KMS-11 (cell line): ENCODE data around the gene ATP13A1.
A peak's percentile ranks its signal among the peaks of the same experiment; 100 is the strongest.

Source experiments
- H2AFZ ChIP-seq: fragments of 200-600 bp; sonication (generic); 2 replicates; pipeline ENCODE4 v1.6.1; 2016; ENCODE audit warnings: antibody characterized with exemption, mixed run types, low read depth
- H3K27ac ChIP-seq: fragments of 200-600 bp; sonication (generic); 2 replicates; pipeline ENCODE4 v1.6.1; 2016; ENCODE audit warnings: mild to moderate bottlenecking, mixed run types
- H3K27me3 ChIP-seq: fragments of 200-600 bp; sonication (generic); 2 replicates; pipeline ENCODE4 v1.6.1; 2017; ENCODE audit warnings: mild to moderate bottlenecking, low read depth, mixed run types, moderate library complexity; ENCODE audit not compliant: insufficient read depth
- H3K36me3 ChIP-seq: fragments of 200-600 bp; sonication (generic); 2 replicates; pipeline ENCODE4 v1.6.1; 2017; ENCODE audit warnings: mild to moderate bottlenecking, mixed run types; ENCODE audit not compliant: insufficient read depth
- H3K4me1 ChIP-seq: fragments of 200-600 bp; sonication (generic); 2 replicates; pipeline ENCODE4 v1.6.1; 2016; ENCODE audit warnings: mild to moderate bottlenecking, low read depth, mixed run types; ENCODE audit not compliant: poor library complexity, severe bottlenecking
- H3K4me2 ChIP-seq: fragments of 200-600 bp; sonication (generic); 2 replicates; pipeline ENCODE4 v1.7.0; 2016; ENCODE audit warnings: mild to moderate bottlenecking, mixed run types
- H3K4me3 ChIP-seq: fragments of 200-600 bp; sonication (generic); IDR thresholded peaks from 2 replicates; pipeline ENCODE4 v1.6.1; 2017; ENCODE audit warnings: low read depth, low read length, mixed read lengths; ENCODE audit not compliant: insufficient read depth
- H3K79me2 ChIP-seq: fragments of 200-600 bp; sonication (generic); 2 replicates; pipeline ENCODE4 v1.6.1; 2016; ENCODE audit warnings: low read depth, mixed run types; ENCODE audit not compliant: insufficient read depth
- H3K9ac ChIP-seq: fragments of 200-600 bp; sonication (generic); 2 replicates; pipeline ENCODE4 v1.6.1; 2016; ENCODE audit warnings: mild to moderate bottlenecking, mixed run types
- H4K20me1 ChIP-seq: fragments of 200-600 bp; sonication (generic); 2 replicates; pipeline ENCODE4 v1.6.1; 2016; ENCODE audit warnings: mild to moderate bottlenecking, mixed run types; ENCODE audit not compliant: insufficient read depth
- CTCF ChIP-seq: fragments of 200-600 bp; sonication (generic); conservative IDR thresholded peaks from 2 replicates; pipeline ENCODE4 v1.6.1; 2017; ENCODE audit warnings: low read depth, mild to moderate bottlenecking, antibody characterized with exemption, low read length, moderate library complexity, mixed read lengths

The ATP13A1 gene

GRCh38 chr19:19647037-19647835 lies 16.2 kb downstream of the ATP13A1 start:
- Histone ChIP-seq H3K36me3 (no peaks in the 10 kb centered on the region), H3K4me1 (no peaks in the 10 kb centered on the region)

GRCh38 chr19:19645233-19645870 lies 18.1 kb downstream of the ATP13A1 start:
- H3K36me3 ChIP-seq: no peaks in the 10 kb centered on the region
- H3K4me3 ChIP-seq: no peak overlapping the region
- no peak overlapping the region for H3K9ac ChIP-seq
- no peak overlapping the region for H3K27ac ChIP-seq
- no peaks in the 10 kb centered on the region for H3K79me2 ChIP-seq
- no peak for TF ChIP-seq CTCF
- H3K4me1 ChIP-seq: no peaks in the 10 kb centered on the region
- no peaks in the 10 kb centered on the region for H3K27me3 ChIP-seq
- H2AFZ ChIP-seq: no peak overlapping the region
- H4K20me1 ChIP-seq: no peaks in the 10 kb centered on the region
- H3K4me2 ChIP-seq: no peak overlapping the region

More at GRCh38 chr19:19647037-19647835, 16.2 kb downstream of the ATP13A1 start:
- Histone ChIP-seq H3K27me3 (no peaks in the 10 kb centered on the region), H3K27ac (no peak overlapping the region), H3K4me3 (no peak overlapping the region), H3K4me2 (no peak overlapping the region), H3K79me2 (no peaks in the 10 kb centered on the region), H4K20me1 (no peaks in the 10 kb centered on the region), H2AFZ (no peak overlapping the region), H3K9ac (no peak overlapping the region)
- TF ChIP-seq CTCF: no peak

GRCh38 chr19:19644054-19644388 lies 19.5 kb downstream of the ATP13A1 start:
- Histone ChIP-seq H4K20me1 (no peaks in the 10 kb centered on the region), H3K4me1 (no peaks in the 10 kb centered on the region), H3K4me2 (peak overlapping the region; percentile 68; the same call in 1 of the 2 replicates), H3K4me3 (no peak overlapping the region), H2AFZ (no peak overlapping the region), H3K36me3 (no peaks in the 10 kb centered on the region), H3K27ac (peak overlapping the region; percentile 56; the same call in 1 of the 2 replicates), H3K9ac (peak overlapping the region; percentile 33; the same call in 1 of the 2 replicates), H3K27me3 (no peaks in the 10 kb centered on the region), H3K79me2 (no peaks in the 10 kb centered on the region)
- peak; percentile 46; the same call in 1 of the 2 replicates for TF ChIP-seq CTCF

- H3K4me1 ChIP-seq: no peaks in the 10 kb centered on the region
- no peaks in the 10 kb centered on the region for H3K36me3 ChIP-seq
- no peaks in the 10 kb centered on the region for H4K20me1 ChIP-seq
- peak within 1 kb of the TSS; percentile 62; the same call in 1 of the 2 replicates for H2AFZ ChIP-seq
- H3K4me3 ChIP-seq: no peak within 1 kb of the TSS
- H3K79me2 ChIP-seq: no peaks in the 10 kb centered on the region
- H3K27ac ChIP-seq: peak within 1 kb of the TSS; percentile 56
- TF ChIP-seq CTCF: peak; percentile 86
- no peaks in the 10 kb centered on the region for H3K27me3 ChIP-seq
- peak within 1 kb of the TSS; percentile 33; the same call in 1 of the 2 replicates for H3K9ac ChIP-seq
- H3K4me2 ChIP-seq: peak within 1 kb of the TSS; percentile 68; the same call in 1 of the 2 replicates
Measured at GRCh38 chr19:19643158-19644053, 20.1 kb downstream of the ATP13A1 start, which contains the start of gene GMIP. TSS of gene GMIP (minus strand) at chr19:19643657. CDS start at chr19:19643529, 128 bp downstream.
